IMR-90 (cell line): ENCODE data around the gene AP5B1. TPM values are rescaled to one million over a fixed set of nuclear protein-coding genes. Genes with fewer than 3 reads are reported as not detected.

Experiments used
- ATAC-seq: fragments of 200-7000 bp; cut with Tn5 transposase; 2 replicates; pipeline ENCODE4 v1.9.1; 2020; ENCODE audit warnings: low read depth, mild to moderate bottlenecking, moderate library complexity
- BruUV-seq: library from RNA; stranded (reverse); fragments of 400-500 nt; replicated peaks from 2 replicates; lab custom pipeline; 2021; lab: Mats Ljungman, UMichigan
- CTCF ChIA-PET: fragments of 300-600 bp; formaldehyde crosslinking; extraction: SDS; loops from one replicate; lab custom pipeline; 2021; ENCODE audit warnings: antibody characterized with exemption; lab: Yijun Ruan, JAX
- POLR2A ChIA-PET: fragments of 300-600 bp; sonication (Branson Sonifier 250); formaldehyde crosslinking; loops from one replicate; lab custom pipeline; 2022; ENCODE audit warnings: antibody characterized with exemption; ENCODE audit not compliant: unreplicated experiment; lab: Charles Lee
- DNase-seq: peaks from one replicate; pipeline ENCODE4 v3.0.0; 2013
- H2AFZ ChIP-seq: replicated peaks from 2 replicates; pipeline ENCODE3; 2013; ENCODE audit warnings: low read length, mild to moderate bottlenecking; ENCODE audit not compliant: poor library complexity
- H2AK5ac ChIP-seq: 2 replicates; pipeline ENCODE4 v1.6.1; 2013; ENCODE audit warnings: low read depth, low read length, inconsistent platforms
- H2AK9ac ChIP-seq: replicated peaks from 2 replicates; pipeline ENCODE3; 2013; ENCODE audit warnings: mild to moderate bottlenecking, low read depth, low read length, moderate library complexity; ENCODE audit not compliant: poor library complexity
- H2BK120ac ChIP-seq: 2 replicates; pipeline ENCODE4 v1.6.1; 2013; ENCODE audit warnings: low read depth, low read length, inconsistent platforms
- H2BK15ac ChIP-seq: 3 replicates; pipeline ENCODE4 v1.6.1; 2013; ENCODE audit warnings: low read depth, low read length, inconsistent platforms
- H2BK20ac ChIP-seq: 2 replicates; pipeline ENCODE4 v1.6.1; 2013; ENCODE audit warnings: low read depth, mild to moderate bottlenecking, inconsistent platforms, low read length, moderate library complexity
- H2BK5ac ChIP-seq: 2 replicates; pipeline ENCODE4 v1.6.1; 2013; ENCODE audit warnings: mild to moderate bottlenecking, low read depth, low read length, inconsistent platforms; ENCODE audit not compliant: poor library complexity, severe bottlenecking
- H3K14ac ChIP-seq: replicated peaks from 2 replicates; pipeline ENCODE4 v1.6.1; 2013; ENCODE audit warnings: low read depth, low read length, inconsistent platforms
- H3K18ac ChIP-seq: 2 replicates; pipeline ENCODE4 v1.6.1; 2013; ENCODE audit warnings: low read depth, low read length, control low read depth
- H3K23ac ChIP-seq: 2 replicates; pipeline ENCODE4 v1.6.1; 2013; ENCODE audit warnings: low read depth, low read length, inconsistent platforms
- H3K27ac ChIP-seq: 2 replicates; pipeline ENCODE4 v1.5.1; 2013; ENCODE audit warnings: mild to moderate bottlenecking, control low read depth, low read length; ENCODE audit not compliant: insufficient read depth
- H3K27me3 ChIP-seq: 2 replicates; pipeline ENCODE4 v1.6.1; 2013; ENCODE audit warnings: low read length; ENCODE audit not compliant: control insufficient read depth, insufficient read depth
- H3K36me3 ChIP-seq: 2 replicates; pipeline ENCODE4 v1.6.1; 2013; ENCODE audit warnings: low read length, mixed read lengths; ENCODE audit not compliant: control insufficient read depth, insufficient read depth
- H3K4ac ChIP-seq: 2 replicates; pipeline ENCODE4 v1.6.1; 2013; ENCODE audit warnings: low read depth, low read length, inconsistent platforms
- H3K4me1 ChIP-seq: 2 replicates; pipeline ENCODE4 v1.6.1; 2013; ENCODE audit warnings: low read length, mixed read lengths; ENCODE audit not compliant: control insufficient read depth, insufficient read depth
- H3K4me2 ChIP-seq: 2 replicates; pipeline ENCODE4 v1.6.1; 2013; ENCODE audit warnings: low read depth, mild to moderate bottlenecking, control low read depth, low read length, moderate library complexity
- H3K4me3 ChIP-seq: 2 replicates; pipeline ENCODE4 v1.5.1; 2013; ENCODE audit warnings: low read depth, mild to moderate bottlenecking, control low read depth, low read length, moderate library complexity; ENCODE audit not compliant: insufficient read depth
- H3K56ac ChIP-seq: 2 replicates; pipeline ENCODE4 v1.6.1; 2013; ENCODE audit warnings: low read length, inconsistent platforms; ENCODE audit not compliant: insufficient read depth; ENCODE audit errors: extremely low read depth
- H3K79me1 ChIP-seq, 2 experiments: 2 replicates each; pipeline ENCODE4 v1.6.1; 2013; ENCODE audit warnings: low read length in 2 of 2, inconsistent platforms in 1 of 2, low read depth in 1 of 2
- H3K9ac ChIP-seq: 2 replicates; pipeline ENCODE4 v1.6.1; 2013; ENCODE audit warnings: low read depth, low read length, control low read depth
- H3K9me1 ChIP-seq: 2 replicates; pipeline ENCODE4 v1.6.1; 2013; ENCODE audit warnings: low read length, inconsistent platforms; ENCODE audit not compliant: insufficient read depth
- H3K9me3 ChIP-seq: 2 replicates; pipeline ENCODE4 v1.6.1; 2013; ENCODE audit warnings: low read length; ENCODE audit not compliant: control insufficient read depth, insufficient read depth
- H4K20me1 ChIP-seq: 2 replicates; pipeline ENCODE4 v1.6.1; 2013; ENCODE audit warnings: low read length, inconsistent platforms; ENCODE audit not compliant: insufficient read depth
- H4K5ac ChIP-seq: 2 replicates; pipeline ENCODE4 v1.6.1; 2013; ENCODE audit warnings: mild to moderate bottlenecking, low read depth, low read length, control low read depth
- H4K8ac ChIP-seq, 2 experiments: 2 replicates each; pipeline ENCODE4 v1.6.1; 2013; ENCODE audit warnings: low read depth in 2 of 2, low read length in 2 of 2, control low read depth in 1 of 2, inconsistent platforms in 1 of 2
- H4K91ac ChIP-seq: 2 replicates; pipeline ENCODE4 v1.6.1; 2013; ENCODE audit warnings: low read depth, low read length, inconsistent platforms; ENCODE audit not compliant: insufficient read depth
- MAZ ChIP-seq: IDR thresholded peaks from 2 replicates; pipeline ENCODE4 v1.6.1; 2012; ENCODE audit warnings: low read depth, mild to moderate bottlenecking, low read length, improper control_type of control experiment, moderate library complexity, borderline replicate concordance
- MXI1 ChIP-seq: IDR thresholded peaks from 2 replicates; pipeline ENCODE4 v1.6.1; 2012; ENCODE audit warnings: low read depth, mild to moderate bottlenecking, low read length, moderate library complexity, borderline replicate concordance
- POLR2A ChIP-seq: IDR thresholded peaks from 2 replicates; pipeline ENCODE4 v1.6.1; 2012; ENCODE audit warnings: mild to moderate bottlenecking, low read depth, low read length
- RFX5 ChIP-seq: IDR thresholded peaks from 2 replicates; pipeline ENCODE4 v1.8.0; 2012; ENCODE audit warnings: low read depth, mild to moderate bottlenecking, low read length, moderate library complexity
- SMC3 ChIP-seq: fragments of 150-350 bp; IDR thresholded peaks from 2 replicates; pipeline ENCODE4 v1.6.1; 2016; ENCODE audit warnings: low read depth, mild to moderate bottlenecking, antibody characterized with exemption, low read length, moderate library complexity
- USF2 ChIP-seq: fragments of 150-350 bp; IDR thresholded peaks from 2 replicates; pipeline ENCODE4 v1.6.1; 2017; ENCODE audit warnings: mild to moderate bottlenecking, antibody characterized with exemption, low read length, low read depth
- WGBS, 2 experiments: methylation state at CpG; one replicate each; pipeline versions ENCODE4 v1.1.5 to v1.1.7; 2013; ENCODE audit warnings: missing lambda C conversion rate in 2 of 2; ENCODE audit not compliant: insufficient read length in 1 of 2; ENCODE audit errors: extremely low coverage in 2 of 2; 5-methylcytosine and 5-hydroxymethylcytosine counted together
- dilution Hi-C: fragments of 300-500 bp; cut with HindIII; formaldehyde crosslinking; loops from one replicate; pipeline ENCODE4 v1.14.3; 2018; ENCODE audit warnings: low sequenced_read_pairs; ENCODE audit not compliant: unreplicated experiment
- in situ Hi-C: fragments of 300-500 bp; cut with MboI; formaldehyde crosslinking; loops from 3 replicates; pipeline ENCODE4 v1.14.3; 2019; ENCODE audit warnings: low sequenced_read_pairs, inconsistent platforms, mixed read lengths
- intact Hi-C: fragments of 100-400 bp; cut with micrococcal nuclease; formaldehyde crosslinking; loops from 2 replicates; pipeline ENCODE4 v1.10.0; 2022
- polyA plus RNA-seq, 3 experiments: library from polyadenylated mRNA; depleted of rRNA; stranded (reverse); fragments of >200 nt; gene quantifications; 2 replicates each; pipeline ENCODE4 v1.2.3, GENCODE V29; 2012; ENCODE audit warnings: low replicate concordance in 1 of 3
- total RNA-seq: library from RNA; depleted of rRNA; stranded (reverse); fragments of >200 nt; gene quantifications from 2 replicates; pipeline ENCODE4 v1.2.3, GENCODE V29; 2012
- TF ChIP-seq, protein P1 (sequence below): fragments of 150-350 bp; IDR thresholded peaks from 2 replicates; pipeline ENCODE4 v1.6.1; 2016; ENCODE audit warnings: low read depth, mild to moderate bottlenecking, low read length, moderate library complexity, borderline replicate concordance

The AP5B1 gene
- total and polyA plus RNA-seq, 2 of the 4 experiments (the other 2 are of a cell fraction), result 2.5 to 5.0 TPM

- TF ChIP-seq, protein P1, sequence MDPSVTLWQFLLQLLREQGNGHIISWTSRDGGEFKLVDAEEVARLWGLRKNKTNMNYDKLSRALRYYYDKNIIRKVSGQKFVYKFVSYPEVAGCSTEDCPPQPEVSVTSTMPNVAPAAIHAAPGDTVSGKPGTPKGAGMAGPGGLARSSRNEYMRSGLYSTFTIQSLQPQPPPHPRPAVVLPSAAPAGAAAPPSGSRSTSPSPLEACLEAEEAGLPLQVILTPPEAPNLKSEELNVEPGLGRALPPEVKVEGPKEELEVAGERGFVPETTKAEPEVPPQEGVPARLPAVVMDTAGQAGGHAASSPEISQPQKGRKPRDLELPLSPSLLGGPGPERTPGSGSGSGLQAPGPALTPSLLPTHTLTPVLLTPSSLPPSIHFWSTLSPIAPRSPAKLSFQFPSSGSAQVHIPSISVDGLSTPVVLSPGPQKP, result no peak
These were observed 40.3 kb upstream of the AP5B1 start (continued) for GRCh38 chr11:65821107-65821506.

DNA sequence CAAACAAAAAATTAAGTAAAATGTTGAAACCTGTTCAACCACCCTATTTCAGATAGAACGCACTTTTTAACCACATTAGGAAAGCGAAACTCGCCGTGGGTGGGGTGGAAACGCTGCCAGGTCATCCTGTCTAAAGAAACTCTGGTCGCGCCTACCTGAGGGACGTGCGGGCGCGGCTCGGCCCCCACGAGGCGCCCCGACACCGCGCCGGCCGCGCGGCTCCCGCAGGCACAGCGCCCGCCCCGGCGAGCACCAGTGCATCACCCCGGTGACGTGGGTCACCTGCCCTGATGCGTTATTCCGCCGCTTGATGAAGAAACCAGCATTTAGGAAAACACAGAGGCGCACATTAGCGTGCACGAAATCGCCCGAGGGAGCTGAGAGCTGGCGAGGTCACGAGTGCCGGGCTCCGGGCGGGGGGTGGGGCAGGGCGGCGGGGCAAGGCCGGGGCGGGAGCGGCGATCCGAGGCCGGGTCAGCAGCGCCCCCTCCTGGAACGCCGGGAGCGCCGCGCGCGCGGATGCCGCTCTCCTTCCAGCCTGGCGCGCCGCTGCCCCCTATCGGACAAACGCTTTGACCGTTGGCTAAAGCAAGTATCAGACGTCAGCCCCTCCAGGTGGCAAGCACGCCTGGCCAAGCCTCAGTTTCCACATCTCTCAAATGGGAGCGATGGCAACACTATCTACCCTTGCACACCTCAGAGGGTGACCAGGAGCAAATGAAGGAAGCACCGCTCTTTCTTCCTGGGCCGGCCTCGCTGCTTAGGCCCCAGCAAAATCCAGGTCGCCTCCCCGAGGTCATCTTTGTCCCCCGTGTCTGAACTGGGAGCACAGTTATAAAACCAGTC, 37.3 kb upstream of the AP5B1 start:
- no peak overlapping the region for H2BK20ac ChIP-seq
- 0 out of 2 replicates have a peak overlapping the region, but pooled peaks have one; percentile 29 for H2BK120ac ChIP-seq
- peak overlapping the region; percentile 47; the same call in 1 of the 2 replicates for H3K56ac ChIP-seq
- peak overlapping the region; percentile 43 for H2BK5ac ChIP-seq
- peak overlapping the region; percentile 94 for H3K4me3 ChIP-seq
- peak overlapping the region; percentile 87 for H4K5ac ChIP-seq
- peak overlapping the region; percentile 39; the same call in 1 of the 2 replicates for H3K27ac ChIP-seq
- WGBS, 2 experiments, result 4% methylated on average over 54 of the region's 74 CpGs; no CpG with 5 or more reads in 1 of the 2 experiments
- no peak overlapping the region for H2BK15ac ChIP-seq
- H3K14ac ChIP-seq, result peak overlapping the region; percentile 76
- dilution Hi-C loops, result no loop called here
- H3K4me2 ChIP-seq, result peak overlapping the region; percentile 87
- DNase-seq (peak; percentile 80), ATAC-seq (peak; percentile 99)
- H2AK9ac ChIP-seq, result peak overlapping the region; percentile 75
- peaks cover 6% of the 10 kb centered on the region for H3K27me3 ChIP-seq
- H2AK5ac ChIP-seq, result peak overlapping the region; percentile 20; the same call in 1 of the 2 replicates
- H3K9me3 ChIP-seq, result no peaks in the 10 kb centered on the region
- no peaks in the 10 kb centered on the region for H3K9me1 ChIP-seq
- CTCF ChIA-PET, result interaction anchor here (0.5 to 3.0 kb wide), 10 partner anchors 9 to 106 kb away, joined by 3 to 23 read pairs (median 4); partner anchors contain the start of genes CFL1, KAT5 and RNASEH2C
- no peak overlapping the region; the same call in 1 of the 2 replicates for H4K91ac ChIP-seq
- H2AFZ ChIP-seq, result peak overlapping the region; percentile 98
- POLR2A ChIA-PET, result interaction anchor here (0.5 to 1.5 kb wide), 3 partner anchors 16 to 106 kb away, joined by 3 to 6 read pairs (median 4); partner anchors contain the start of gene KAT5
- peak overlapping the region; percentile 67 for H3K23ac ChIP-seq
- peak overlapping the region; percentile 84 for H3K4ac ChIP-seq
- H3K18ac ChIP-seq, result peak overlapping the region; percentile 63
- H3K36me3 ChIP-seq, result no peaks in the 10 kb centered on the region
- no peaks in the 10 kb centered on the region; a peak in 1 of 4 replicates for H3K79me1 ChIP-seq
- H3K4me1 ChIP-seq, result no peaks in the 10 kb centered on the region
- H4K8ac ChIP-seq, result peak overlapping the region; percentile 73 to 79; a peak in 2 of 4 replicates
- BruUV-seq, result no TSS peak
- no peaks in the 10 kb centered on the region for H4K20me1 ChIP-seq
- intact Hi-C loops, result loop anchor here (1.0 to 5.0 kb wide), 4 partner anchors 38 to 112 kb away; partner anchors contain the start of gene AP5B1
- in situ Hi-C loops, result loop anchor here (5.0 kb wide), 1 partner anchor 106 kb away; the partner anchor contains the start of gene KAT5
- peak overlapping the region; percentile 72 for H3K9ac ChIP-seq
- TF ChIP-seq, protein P1, result no peak
- peak; percentile 77 for TF ChIP-seq SMC3
- TF ChIP-seq RFX5, result no peak
- peak; percentile 22; the same call in 1 of the 2 replicates for TF ChIP-seq MXI1
- peak; percentile 25; the same call in 1 of the 2 replicates for TF ChIP-seq MAZ
- peak; percentile 43; the same call in 1 of the 2 replicates for TF ChIP-seq USF2
- TF ChIP-seq POLR2A, result no peak
